CD4-positive, alpha-beta T cell treated with Interleukin-17A for 4 hours (primary cell): ENCODE results near the gene CADPS.

ENCODE experiments used
- DNase-seq: peaks from one replicate; pipeline ENCODE4 v3.0.0-alpha.2; 2020; ENCODE audit warnings: mixed read lengths

The CADPS gene

DNA sequence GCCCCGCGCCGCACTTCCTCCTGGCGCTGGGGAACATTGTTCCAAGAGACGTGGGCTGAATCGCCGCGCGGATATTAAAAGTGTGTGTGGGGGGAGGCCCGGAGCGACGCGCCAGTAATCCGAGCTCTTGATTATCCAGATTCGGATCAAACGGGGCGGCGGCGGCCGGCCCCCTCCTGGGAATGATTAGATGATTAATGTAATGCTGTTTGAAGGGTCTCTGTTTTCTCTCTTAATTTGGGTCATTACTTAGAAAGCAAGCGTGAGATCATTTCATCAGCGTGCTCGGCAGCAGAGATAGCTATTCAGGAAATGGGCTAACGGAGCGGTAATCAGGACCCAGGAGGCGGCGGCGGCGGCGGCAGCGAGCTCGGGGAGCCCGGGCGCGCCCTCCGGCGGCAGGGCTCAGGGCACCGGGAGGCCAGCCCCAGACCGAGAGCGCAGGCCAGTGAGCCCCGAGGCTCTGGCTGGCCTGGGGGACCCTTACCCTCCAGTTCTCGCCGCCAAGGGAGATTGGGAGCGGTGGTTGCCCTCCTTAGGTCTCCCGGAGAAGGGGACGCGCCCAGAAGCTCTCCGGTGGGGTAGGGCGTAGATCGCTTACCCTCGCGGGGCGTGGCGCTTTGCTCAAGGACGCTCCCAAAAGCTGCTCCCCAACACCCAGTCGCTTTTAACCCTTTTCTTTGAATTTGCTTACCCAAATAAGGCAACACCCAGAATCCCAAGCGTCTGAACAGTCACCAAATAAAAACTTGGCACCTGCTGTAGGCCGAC is 506.3 kb downstream of the CADPS start:
- DNase-seq: no peak

DNA sequence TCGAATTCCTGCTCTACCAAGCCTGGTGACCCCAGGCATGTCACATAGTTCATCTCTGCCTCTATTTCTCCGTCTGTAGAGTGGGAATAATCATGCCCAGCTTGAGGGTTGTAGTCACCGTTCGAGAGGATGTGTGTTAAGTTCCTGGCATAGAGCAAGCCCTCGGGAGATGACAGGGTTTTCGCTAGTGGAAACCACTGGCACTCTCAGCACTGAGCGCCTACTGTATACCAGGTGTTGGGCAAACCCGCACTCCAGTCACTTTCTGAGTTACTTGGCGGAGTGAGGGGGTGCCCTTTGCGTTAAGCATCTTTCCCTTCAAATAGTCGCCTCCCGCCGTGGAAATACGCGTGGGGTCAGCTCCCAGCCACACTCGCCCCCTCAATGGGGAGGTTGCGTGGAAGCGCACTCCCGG is 506.9 kb downstream of the CADPS start:
- DNase-seq: no peak

DNA sequence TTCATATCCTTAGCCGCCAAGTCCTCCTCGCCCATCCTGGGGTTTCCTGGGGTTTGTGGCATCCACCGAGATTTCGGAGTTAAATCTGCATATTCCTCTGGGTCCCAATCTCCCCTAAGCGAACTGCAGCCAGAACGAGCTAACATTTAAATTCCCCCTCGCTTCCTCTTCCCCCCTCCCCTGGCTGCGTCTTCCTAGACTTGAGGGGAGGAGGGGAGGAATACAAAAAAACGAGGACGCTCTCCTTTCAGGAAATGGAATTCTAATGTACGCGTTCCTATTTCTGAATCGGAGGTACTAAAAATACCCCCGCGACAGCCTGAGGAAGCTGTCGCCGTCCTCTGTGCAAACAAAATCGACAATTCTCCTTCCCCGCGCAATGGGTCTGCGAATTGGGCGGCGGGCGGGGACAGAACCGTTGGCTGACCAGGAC is 507.4 kb downstream of the CADPS start:
- no peak for DNase-seq

DNA sequence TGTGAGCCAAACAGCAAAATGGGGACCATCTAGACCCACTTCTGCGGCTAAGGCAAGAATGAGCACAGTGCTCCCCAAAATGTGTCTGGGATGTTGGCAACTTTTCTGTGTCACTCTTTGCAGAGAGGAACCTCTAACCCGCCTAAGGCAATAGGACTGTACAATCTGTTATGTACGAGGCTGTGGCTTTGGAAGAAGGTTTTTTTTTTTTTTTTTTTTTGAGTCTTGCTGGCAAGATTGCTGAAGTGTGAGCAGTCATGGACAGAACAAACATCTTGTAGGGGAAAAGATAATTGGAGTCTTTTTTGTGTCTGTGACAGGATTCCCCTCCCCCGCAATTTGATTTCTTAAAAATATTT is 509.1 kb downstream of the CADPS start:
- no peak for DNase-seq

DNA sequence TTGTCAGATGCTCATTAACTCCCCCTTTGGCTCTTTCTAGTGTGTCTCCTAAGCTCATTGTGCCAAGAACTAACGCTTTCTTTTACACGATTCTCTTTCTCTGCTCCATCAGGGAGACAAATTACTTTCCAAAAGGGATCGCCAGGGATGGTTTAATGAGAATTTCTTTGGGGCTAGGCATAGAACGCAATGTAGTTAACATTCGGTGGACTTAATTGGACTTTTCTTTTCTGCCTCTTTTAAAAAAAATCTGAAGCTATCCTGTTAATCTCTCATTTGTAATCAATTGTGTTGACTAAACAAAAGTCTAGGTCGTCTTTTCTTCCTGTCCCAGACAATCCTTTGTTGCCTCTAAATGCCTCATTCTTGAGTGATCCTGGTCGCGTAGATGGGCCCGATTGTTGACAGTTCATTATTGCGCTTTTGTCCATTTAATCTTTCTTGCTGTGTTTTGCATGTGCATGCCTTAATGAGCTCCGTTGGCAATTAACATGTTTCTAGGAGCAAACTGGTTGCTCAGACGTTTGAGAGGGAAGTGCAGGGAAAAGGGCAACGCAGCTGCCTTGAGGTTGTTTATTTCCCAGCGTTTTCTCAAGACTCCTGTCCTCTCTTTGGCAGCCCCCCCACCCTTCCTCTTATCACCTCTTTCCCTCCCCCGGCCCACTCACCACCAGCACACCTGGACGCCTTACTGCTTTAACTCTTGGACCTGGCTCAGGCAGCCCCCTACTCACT is 509.7 kb downstream of the CADPS start:
- DNase-seq: no peak

DNA sequence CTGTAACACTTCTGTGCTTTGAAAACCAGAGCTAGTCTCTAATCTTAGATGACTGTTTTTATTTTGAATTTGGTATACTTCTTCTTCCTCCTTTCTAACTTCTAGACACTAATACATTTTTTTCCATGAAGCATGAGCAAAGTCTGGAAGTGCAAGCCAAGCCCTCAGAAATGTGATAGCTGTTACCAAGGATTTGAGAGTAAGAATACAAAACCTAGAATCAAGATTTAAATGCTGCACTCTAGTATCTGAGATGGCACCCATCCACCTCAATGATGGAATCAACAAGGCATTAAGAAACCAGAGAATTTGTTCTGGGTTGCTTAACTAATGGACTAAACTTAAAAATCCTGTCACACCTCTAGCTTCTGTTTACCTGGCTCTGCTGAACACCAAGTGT is 511.0 kb downstream of the CADPS start:
- DNase-seq: no peak

DNA sequence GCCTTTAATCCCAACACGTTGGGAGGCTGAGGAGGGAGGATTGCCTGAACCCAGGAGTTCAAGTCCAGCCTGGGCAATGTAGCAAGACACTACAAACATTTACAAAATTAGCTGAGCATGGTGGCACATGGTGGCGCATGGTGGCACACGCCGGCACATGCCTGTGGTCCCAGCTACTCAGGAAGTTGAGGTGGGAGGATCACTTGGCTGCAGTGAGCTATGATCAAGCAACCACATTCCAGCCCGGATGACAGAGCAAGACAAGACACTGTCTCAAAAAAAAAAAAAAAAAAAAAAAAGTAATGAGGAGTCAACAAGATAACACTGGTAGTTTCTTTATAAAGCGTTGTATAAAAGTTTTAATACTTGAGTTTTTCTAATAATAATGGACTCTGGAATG is 511.9 kb downstream of the CADPS start:
- no peak for DNase-seq

DNA sequence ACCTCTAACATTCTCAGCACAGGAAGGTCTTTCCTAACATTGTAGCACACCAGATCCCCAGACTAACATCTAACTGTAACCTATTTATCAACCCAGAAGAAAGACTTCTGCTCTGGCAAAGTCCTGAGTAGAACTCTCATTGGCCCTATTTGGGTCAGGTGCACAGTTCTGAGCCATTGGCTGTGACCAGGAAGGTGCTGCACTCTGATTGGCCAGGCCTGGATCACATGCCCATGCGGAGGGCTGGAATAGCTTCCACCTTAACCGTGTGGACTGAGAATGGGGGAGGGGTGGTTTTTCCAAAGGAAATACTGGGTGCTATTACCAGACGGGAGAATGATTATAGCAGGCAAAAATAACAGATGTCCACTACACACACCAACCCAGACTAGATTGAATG is 513.4 kb downstream of the CADPS start:
- DNase-seq: no peak

DNA sequence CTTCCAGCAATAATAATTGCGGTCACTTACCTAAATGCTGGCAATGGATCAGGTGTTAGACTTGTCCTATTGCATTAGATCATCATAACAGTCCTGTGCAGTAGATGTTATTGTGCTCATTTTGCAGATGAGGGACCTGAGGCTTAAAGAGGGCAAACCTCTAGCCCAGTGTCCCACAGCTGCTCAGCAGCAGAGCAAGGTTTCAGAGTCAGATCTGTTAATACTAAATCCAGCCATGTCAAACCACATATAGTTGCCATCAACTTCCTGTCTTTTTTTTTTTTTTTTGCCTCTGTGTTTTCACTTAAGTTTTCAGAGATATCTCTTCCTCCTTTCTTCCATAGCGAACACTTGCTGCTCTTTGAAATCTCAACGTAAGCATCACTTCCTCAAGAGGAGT is 514.0 kb downstream of the CADPS start:
- no peak for DNase-seq

DNA sequence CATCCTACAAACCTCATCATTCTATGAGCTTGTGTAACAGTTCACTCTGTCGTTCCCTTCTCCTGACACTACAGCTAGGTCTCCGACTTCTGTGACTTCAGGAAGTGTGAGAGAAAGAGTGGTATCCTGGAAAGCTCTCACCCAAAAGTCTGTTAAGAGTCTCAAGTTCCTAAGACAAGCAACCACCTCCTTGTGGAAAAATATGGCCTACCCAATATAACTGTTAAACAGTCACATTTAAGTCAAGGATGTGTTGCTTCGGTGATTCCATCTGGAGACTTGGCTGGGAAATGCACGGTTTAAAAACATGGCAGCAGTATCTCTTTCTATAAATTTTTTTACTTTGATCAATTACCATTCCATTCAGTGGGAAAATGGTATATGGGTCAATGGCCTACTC is 515.7 kb downstream of the CADPS start:
- no peak for DNase-seq

DNA sequence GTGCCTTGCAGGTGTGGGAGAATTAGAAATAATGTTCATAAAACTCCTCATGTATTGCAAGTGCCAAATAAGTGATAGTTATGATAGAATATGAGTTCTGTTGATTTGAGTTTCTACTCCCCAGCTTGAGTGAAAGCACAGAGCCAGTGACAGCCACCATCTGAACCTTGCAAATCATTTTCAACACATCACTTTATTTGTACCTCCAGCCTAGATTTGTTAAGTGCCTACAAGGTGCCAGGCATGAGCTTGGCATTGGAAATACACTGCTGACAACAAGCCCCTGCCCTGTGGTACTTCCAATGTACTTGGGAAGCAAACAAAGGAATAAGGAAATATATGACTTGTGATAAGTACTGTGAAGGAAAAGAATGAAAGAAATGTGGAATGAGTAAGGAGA is 518.9 kb downstream of the CADPS start:
- DNase-seq: no peak

DNA sequence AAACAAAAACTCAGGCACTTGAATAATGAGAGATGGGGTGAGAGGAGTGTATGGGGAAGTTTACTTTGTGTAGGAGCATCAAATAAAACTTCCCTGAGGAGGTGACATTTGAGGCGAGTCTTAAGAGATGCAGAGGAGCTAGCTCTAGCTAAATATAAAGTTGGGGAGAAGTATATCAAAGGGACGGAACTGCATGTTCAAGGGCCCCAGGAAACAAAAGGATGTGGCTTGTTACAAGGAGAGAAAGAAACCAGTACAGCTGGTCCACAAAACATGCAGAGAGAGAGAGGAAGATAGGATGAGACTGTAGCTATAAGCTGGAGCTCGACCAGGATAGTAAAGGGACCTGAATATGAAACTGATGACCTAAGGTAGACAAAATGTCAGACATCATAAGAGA is 519.5 kb downstream of the CADPS start:
- no peak for DNase-seq
